ENCODE measurements around the gene TNXB. TPM values are rescaled to one million over a fixed set of nuclear protein-coding genes. Genes with fewer than 3 reads are reported as not detected.
"Not testable (repeated sequence)": the region's sequence is repeated elsewhere in the genome, so short reads cannot be mapped to it uniquely, and the experiment has no call there.

TNXB gene
- total RNA-seq, 1 donor from 2014 or later: 2.4 TPM

DNA sequence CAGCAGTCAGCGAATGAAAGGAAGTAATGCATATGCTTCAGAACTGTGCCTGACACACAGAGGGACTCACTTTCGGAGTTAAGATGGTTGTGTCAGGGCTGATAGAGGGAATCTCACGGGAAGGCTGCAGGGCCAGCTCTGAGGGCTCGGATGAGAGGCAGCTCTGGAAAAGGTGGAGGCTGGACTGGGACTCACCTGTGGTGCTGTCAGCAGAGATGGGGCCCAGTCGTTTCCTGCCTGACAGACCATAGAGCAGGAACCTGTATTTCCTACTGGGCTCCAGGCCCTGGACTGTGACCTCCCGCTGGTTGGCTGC lies 61.6 kb downstream of the TNXB start:
- Histone ChIP-seq H3K36me3 (ENCODE audit: control insufficient read depth, insufficient read depth, low read length) (no peaks in the 10 kb centered on the region), H3K27me3 (ENCODE audit: control insufficient read depth, insufficient read depth, low read length) (peaks cover 3% of the 10 kb centered on the region), H3K4me3 (ENCODE audit: low read depth, low read length) (no peak overlapping the region)
- DNase-seq (ENCODE audit: low read depth) (no peak), FAIRE-seq (no peak)
- TF ChIP-seq, protein P1, sequence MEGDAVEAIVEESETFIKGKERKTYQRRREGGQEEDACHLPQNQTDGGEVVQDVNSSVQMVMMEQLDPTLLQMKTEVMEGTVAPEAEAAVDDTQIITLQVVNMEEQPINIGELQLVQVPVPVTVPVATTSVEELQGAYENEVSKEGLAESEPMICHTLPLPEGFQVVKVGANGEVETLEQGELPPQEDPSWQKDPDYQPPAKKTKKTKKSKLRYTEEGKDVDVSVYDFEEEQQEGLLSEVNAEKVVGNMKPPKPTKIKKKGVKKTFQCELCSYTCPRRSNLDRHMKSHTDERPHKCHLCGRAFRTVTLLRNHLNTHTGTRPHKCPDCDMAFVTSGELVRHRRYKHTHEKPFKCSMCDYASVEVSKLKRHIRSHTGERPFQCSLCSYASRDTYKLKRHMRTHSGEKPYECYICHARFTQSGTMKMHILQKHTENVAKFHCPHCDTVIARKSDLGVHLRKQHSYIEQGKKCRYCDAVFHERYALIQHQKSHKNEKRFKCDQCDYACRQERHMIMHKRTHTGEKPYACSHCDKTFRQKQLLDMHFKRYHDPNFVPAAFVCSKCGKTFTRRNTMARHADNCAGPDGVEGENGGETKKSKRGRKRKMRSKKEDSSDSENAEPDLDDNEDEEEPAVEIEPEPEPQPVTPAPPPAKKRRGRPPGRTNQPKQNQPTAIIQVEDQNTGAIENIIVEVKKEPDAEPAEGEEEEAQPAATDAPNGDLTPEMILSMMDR (IDR thresholded peaks at IDR 0.05; ENCODE audit: insufficient read depth, low read length, severe bottlenecking): no peak

DNA sequence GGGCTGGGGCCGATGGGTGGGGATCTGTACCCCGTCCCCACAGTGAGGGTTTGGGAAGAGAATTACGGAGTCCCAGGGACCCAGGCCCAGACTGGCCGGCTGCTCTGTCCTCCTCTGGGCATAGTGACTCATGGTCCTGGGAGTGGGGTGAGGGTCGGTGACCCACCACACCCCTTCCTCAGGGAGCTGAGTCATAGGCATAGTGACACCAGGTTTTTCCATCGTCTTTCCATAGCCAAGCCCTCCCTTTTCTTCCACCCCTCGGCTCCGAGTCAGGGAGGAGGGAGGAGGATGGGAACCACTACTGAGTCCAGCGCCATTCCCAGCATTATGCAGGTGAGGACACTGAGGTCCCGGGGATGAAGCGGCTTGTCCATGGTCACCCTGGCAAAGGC lies 62.1 kb downstream of the TNXB start:
- DNase-seq (ENCODE audit: low read depth) (no peak), FAIRE-seq (no peak)
- no peak overlapping the region for H3K4me3 ChIP-seq (ENCODE audit: low read depth, low read length)
- TF ChIP-seq, protein P1 (IDR thresholded peaks at IDR 0.05; ENCODE audit: insufficient read depth, low read length, severe bottlenecking): no peak
- H3K27me3 ChIP-seq (ENCODE audit: control insufficient read depth, insufficient read depth, low read length): peaks cover 3% of the 10 kb centered on the region
- H3K36me3 ChIP-seq (ENCODE audit: control insufficient read depth, insufficient read depth, low read length): no peaks in the 10 kb centered on the region

DNA sequence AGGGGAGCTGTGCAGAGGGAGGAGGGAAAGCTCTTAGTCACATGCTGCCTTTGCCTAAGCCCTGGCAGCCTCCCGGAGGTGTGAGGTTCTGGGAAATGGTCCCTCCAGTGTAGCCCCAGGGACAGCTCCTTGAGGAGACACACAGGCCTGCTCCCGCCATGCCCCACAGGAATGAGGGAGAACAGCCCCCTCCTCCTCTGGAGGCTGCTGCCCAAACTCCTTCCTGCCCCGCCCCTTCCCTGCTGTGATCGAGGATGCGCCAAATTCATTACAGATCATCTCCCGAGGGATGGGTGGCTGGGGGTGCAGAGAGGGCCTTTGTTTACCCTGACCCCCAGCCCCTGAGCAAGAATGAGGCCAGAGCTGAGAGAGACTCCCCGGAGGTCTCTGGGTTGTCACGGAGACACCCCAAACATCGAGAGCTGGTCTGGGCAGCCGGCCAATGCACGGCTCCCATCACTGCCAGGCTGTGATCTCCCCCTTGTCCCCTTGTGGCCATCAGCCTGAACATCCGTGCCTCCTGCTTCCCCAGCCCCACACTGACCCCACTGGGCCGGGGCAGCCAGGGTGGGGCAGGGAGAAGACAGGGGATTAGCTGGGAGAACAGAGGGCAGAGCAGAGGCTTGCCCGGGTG lies 62.6 kb downstream of the TNXB start:
- DNase-seq (ENCODE audit: low read depth): no peak
- no peaks in the 10 kb centered on the region for H3K36me3 ChIP-seq (ENCODE audit: control insufficient read depth, insufficient read depth, low read length)
- TF ChIP-seq, protein P1 (IDR thresholded peaks at IDR 0.05; ENCODE audit: insufficient read depth, low read length, severe bottlenecking): no peak
- peaks cover 3% of the 10 kb centered on the region for H3K27me3 ChIP-seq (ENCODE audit: control insufficient read depth, insufficient read depth, low read length)
- FAIRE-seq: no peak
- no peak overlapping the region for H3K4me3 ChIP-seq (ENCODE audit: low read depth, low read length)

DNA sequence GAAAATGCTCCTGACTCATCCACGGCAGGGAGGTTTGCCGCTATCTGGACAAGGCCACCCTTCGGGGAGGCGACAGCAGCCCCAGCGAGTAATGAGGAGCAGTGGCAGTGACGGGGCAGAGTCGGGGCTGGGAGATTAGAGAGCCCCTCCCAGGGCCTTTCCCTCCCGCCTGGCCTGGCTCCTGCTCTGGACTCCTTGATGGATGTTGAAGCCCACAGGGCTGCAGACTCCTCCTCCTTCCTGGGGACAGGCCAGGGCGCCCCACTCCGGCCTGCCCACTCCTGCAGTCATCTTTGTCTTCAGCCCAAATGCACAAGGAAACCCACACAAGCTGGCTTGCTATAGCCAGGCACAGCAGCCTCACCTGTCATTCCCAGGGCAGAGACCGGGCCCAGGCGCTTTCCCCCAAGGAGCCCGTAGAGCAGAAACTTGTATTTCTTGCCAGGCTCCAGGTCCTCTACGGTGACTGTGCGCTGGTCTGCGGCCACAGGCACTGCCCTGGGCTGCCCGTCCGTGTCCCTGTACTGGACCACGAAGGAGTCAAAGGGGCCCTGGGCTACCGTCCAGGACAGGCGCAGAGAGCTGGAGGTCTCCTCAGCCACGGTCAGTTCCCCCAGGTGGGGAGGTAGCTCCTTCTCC lies 63.2 kb downstream of the TNXB start:
- Histone ChIP-seq H3K36me3 (ENCODE audit: control insufficient read depth, insufficient read depth, low read length) (no peaks in the 10 kb centered on the region), H3K27me3 (ENCODE audit: control insufficient read depth, insufficient read depth, low read length) (peaks cover 3% of the 10 kb centered on the region), H3K4me3 (ENCODE audit: low read depth, low read length) (no peak overlapping the region)
- DNase-seq (ENCODE audit: low read depth) (no peak), FAIRE-seq (no peak)
- TF ChIP-seq, protein P1 (IDR thresholded peaks at IDR 0.05; ENCODE audit: insufficient read depth, low read length, severe bottlenecking): no peak

DNA sequence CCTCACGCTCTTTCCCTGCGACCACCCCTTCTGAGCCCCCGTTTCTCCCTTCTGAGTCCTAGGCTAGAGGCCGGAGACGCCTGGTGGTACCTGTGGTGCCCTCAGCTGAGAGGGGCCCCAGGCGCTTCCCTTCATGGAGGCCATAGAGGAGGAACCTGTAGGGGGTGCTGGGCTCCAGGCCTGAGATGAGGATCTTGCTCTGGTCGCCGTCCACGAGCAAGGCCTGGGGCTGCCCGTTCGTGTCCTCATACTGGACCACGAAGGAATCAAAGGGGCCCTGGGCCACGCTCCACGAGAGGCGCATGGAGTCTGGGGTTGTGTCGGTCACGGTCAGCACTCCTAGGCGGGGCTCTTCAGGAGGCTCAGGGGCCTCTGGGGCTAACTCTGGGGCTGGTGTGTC lies 64.2 kb downstream of the TNXB start:
- not testable (repeated sequence) for H3K27me3 ChIP-seq (ENCODE audit: control insufficient read depth, insufficient read depth, low read length); FAIRE-seq; H3K36me3 ChIP-seq (ENCODE audit: control insufficient read depth, insufficient read depth, low read length); DNase-seq (ENCODE audit: low read depth); H3K4me3 ChIP-seq (ENCODE audit: low read depth, low read length)

DNA sequence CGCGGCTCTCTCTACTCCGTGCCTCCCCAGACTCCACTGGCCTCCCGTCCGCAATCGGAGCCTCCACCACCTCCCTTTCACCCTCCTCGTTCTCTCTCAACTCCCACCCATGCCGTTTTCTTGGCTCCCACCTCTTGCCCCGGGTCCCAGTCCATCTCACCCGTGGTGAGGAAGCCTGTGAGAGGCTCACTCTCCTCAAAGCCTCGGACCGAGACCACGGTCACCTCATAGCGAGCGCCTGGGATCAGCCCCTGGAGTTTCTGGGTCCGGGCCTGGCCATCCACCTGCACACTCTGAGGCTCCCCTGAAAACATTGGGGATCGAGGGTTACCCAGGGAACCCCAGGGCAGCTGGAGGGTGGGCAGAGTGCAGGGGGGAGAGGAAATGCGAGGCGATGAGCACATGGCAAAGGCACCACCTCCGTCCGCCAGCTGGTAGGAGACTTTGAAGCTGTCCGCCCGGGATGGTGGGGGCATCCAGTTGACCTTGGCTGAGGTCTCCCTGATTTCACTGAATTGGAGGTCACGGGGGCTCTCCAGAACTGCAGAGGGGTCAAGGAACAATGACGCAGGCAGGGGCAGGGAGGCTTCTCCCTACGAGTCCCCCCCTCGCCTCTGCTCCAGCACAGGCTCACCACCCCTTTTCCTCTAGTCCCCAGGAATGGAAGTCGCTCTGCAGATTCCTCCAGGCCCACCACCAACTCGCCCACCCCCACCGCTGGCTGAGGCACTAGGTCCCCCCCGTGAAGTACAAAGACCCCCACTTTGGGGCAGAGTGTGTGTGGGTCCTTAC lies 65.4 kb downstream of the TNXB start:
- not testable (repeated sequence) for H3K36me3 ChIP-seq (ENCODE audit: control insufficient read depth, insufficient read depth, low read length); FAIRE-seq; H3K4me3 ChIP-seq (ENCODE audit: low read depth, low read length); H3K27me3 ChIP-seq (ENCODE audit: control insufficient read depth, insufficient read depth, low read length); DNase-seq (ENCODE audit: low read depth)

DNA sequence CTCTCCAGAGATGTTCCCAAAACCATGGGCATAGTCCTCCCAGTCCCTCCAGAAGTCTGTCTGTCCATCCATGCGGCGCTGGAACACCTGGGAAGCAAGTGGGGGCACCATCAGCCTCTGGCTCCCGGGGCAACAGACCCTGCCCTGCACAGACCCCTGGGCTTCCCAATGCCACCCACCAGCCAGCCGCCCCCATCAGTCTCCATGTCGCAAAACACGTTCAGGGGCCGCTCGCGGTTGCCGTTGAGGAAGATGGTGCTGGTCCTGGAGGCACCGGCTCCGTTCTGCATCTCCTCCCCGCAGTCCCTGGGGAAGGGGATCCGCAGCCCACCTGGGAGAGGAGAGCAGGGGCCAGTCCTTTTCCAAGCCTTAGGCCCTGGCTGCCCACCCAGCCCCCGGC lies 66.9 kb downstream of the TNXB start:
- H3K36me3 ChIP-seq (ENCODE audit: control insufficient read depth, insufficient read depth, low read length); FAIRE-seq; H3K4me3 ChIP-seq (ENCODE audit: low read depth, low read length); H3K27me3 ChIP-seq (ENCODE audit: control insufficient read depth, insufficient read depth, low read length); DNase-seq (ENCODE audit: low read depth): not testable (repeated sequence)

DNA sequence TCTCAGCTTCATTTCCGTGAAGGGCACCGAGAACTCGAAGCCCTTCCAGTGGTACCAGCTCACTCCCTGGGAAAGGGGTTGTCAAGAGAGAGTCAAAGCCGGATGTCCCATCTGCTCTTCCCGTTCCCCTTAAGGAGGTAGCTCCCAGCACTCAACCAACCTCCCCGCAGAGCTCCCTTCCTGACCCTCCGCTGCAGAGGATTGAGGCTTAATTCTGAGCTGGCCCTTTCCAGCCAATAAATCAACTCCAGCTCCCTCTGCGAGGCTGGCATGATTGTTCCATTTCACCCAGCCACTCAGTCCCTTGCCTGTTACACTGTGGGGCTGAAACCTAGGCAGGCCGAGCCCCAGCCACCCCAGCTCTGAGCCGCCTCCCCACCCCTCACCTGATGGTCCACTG lies 67.8 kb downstream of the TNXB start:
- not testable (repeated sequence) for H3K27me3 ChIP-seq (ENCODE audit: control insufficient read depth, insufficient read depth, low read length); H3K36me3 ChIP-seq (ENCODE audit: control insufficient read depth, insufficient read depth, low read length); FAIRE-seq; H3K4me3 ChIP-seq (ENCODE audit: low read depth, low read length); DNase-seq (ENCODE audit: low read depth)

DNA sequence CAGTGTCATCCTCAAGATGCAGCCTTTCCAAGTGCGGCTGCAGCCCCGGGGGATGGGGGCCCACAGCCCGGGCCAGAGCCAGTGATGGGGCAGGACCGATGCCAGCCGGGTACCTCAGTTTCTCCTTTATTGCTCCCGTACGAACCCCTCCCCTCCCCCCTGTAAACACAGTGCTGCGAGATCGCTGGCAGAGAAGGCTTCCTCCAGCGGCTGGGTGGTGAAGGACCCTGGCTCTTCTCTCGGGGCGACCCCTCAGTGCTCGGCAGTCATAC lies 68.2 kb downstream of the TNXB start:
- not testable (repeated sequence) for H3K27me3 ChIP-seq (ENCODE audit: control insufficient read depth, insufficient read depth, low read length); DNase-seq (ENCODE audit: low read depth); FAIRE-seq

DNA sequence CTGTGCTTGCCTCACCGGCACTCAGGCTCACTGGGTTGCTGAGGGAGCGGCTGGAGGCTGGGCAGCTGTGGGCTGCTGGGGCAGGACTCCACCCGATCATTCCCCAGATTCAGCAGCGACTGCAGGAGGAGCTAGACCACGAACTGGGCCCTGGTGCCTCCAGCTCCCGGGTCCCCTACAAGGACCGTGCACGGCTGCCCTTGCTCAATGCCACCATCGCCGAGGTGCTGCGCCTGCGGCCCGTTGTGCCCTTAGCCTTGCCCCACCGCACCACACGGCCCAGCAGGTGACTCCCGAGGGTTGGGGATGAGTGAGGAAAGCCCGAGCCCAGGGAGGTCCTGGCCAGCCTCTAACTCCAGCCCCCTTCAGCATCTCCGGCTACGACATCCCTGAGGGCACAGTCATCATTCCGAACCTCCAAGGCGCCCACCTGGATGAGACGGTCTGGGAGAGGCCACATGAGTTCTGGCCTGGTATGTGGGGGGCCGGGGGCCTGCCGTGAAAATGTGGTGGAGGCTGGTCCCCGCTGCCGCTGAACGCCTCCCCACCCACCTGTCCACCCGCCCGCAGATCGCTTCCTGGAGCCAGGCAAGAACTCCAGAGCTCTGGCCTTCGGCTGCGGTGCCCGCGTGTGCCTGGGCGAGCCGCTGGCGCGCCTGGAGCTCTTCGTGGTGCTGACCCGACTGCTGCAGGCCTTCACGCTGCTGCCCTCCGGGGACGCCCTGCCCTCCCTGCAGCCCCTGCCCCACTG lies 68.7 kb downstream of the TNXB start:
- H3K4me3 ChIP-seq (ENCODE audit: low read depth, low read length); H3K27me3 ChIP-seq (ENCODE audit: control insufficient read depth, insufficient read depth, low read length); H3K36me3 ChIP-seq (ENCODE audit: control insufficient read depth, insufficient read depth, low read length); DNase-seq (ENCODE audit: low read depth); FAIRE-seq: not testable (repeated sequence)

More for the DNA sequence above, 68.2 kb downstream of the TNXB start:
- H3K36me3 ChIP-seq (ENCODE audit: control insufficient read depth, insufficient read depth, low read length); H3K4me3 ChIP-seq (ENCODE audit: low read depth, low read length): not testable (repeated sequence)
